Measurements from ENCODE around the gene BUD31.

Gene BUD31

DNA sequence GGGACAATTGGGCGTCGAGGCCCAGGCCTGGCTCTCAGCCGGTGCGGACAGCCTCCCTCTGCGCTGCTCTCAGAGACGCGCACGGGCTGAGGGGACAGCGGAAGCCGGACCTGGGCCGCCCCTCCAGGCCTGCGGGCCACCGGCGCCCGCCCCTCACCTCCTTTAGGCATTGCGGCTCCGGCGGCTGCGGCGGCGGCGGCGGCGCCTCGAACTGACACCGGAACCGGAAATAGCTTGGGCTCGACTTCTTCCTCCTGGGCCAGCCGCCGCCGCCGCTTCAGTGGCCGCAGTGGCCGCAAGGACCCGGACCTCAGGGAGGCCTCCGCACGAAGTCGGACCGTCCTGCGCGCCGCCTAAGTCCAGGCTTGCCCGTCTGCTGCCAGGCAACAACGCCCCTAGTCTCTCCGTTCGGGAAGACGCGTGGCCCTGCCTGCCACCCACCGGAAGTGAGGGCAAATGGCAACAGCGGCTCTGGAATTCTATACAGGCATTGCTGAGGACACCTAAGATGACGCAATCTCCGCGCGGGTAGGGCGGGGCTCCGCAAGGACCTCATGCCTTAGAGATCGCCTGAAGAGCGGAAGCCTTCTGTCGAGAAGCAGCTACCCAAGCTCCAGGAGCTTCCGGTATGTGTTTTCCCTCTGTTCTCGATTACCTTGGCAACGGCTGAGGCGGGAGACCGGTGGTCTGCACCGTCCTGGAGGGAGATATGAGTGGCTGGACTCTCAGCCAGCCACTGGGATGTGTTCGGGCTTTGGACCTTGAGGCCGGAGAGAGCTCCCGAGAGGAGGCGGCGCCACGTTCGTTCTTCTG is at the start of gene BUD31, which contains the start of gene PDAP1:
BUD31 (plus strand) TSS at position 591 of the 813 bp plus-strand sequence. CDS start 2,124 bp downstream, outside the sequence.
PDAP1 (minus strand) TSS at position 219 of the 813 bp plus-strand sequence; CDS start at position 170, 49 bp downstream.
- no peaks in the 10 kb centered on the region for H3K27me3 Mint-ChIP-seq
- peak within 1 kb of the TSS; percentile 96 to 100 for H3K27ac Mint-ChIP-seq
- peak; percentile 95 to 97 for DNase-seq
- peak within 1 kb of the TSS; percentile 89 to 90 for H3K4me3 Mint-ChIP-seq
- no peaks in the 10 kb centered on the region for H3K9me3 Mint-ChIP-seq
- peaks cover 50% of the 10 kb centered on the region for H3K4me1 Mint-ChIP-seq
- peak; percentile 93 for ATAC-seq

DNA sequence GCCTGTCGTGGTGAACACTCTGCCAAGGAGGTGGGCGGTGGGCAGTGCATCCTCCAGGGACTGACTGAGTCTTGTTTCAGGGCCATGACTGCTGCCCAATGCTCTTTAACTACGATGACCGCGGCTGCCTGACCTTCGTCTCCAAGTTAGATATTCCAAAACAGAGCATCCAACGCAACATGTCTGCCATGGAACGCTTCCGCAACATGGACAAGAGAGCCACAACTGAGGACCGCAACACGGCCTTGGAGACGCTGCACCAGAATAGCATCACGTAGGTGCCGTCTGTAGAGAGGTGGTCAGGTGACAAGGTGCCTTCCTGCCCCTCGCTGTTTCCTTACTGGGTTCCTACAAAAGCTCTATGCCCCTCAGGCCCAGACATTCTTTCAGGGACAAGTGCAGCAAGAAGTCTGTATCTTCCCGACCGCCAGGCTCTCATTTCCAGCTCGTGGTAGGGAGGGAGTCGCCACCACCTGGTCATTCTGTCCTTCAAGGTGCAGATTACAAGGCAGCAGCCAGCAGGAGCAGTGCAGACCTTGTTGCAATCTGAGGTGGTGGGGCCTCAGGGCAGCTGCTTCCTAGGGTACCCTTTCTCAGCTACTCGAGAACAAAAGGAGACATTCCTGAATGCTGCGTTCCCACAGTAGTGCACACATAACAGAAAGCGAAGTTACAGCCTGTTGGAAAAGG is 49.2 kb upstream of the BUD31 start:
- Mint-ChIP-seq H3K27me3 (no peaks in the 10 kb centered on the region), H3K27ac (no peak overlapping the region), H3K9me3 (no peaks in the 10 kb centered on the region), H3K4me1 (no peaks in the 10 kb centered on the region), H3K4me3 (no peak overlapping the region)
- ATAC-seq (no peak), DNase-seq (no peak)

DNA sequence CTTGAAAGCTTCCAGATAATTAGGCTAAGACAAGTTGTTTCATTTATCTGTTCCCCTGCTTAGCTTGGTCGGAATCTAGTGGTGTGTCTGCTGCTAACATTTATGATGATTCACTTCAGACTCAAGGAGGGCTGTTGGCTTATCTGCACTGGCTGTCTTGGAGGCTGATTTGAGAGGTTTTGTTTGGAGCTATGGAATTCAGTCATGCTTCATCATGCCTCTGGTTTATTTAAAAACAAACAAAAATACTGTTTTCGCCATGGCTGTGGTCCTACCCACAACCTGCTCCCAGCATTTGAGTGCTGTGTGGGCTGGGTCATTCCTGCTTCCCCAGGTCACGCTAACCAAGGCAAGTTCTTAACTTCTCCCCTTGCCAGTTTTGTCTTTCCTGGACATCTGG is 46.0 kb upstream of the BUD31 start:
- H3K4me3 Mint-ChIP-seq, result no peak overlapping the region
- no peaks in the 10 kb centered on the region for H3K9me3 Mint-ChIP-seq
- ATAC-seq (no peak), DNase-seq (no peak)
- H3K4me1 Mint-ChIP-seq, result peaks cover 6% of the 10 kb centered on the region
- H3K27me3 Mint-ChIP-seq, result no peaks in the 10 kb centered on the region
- peak overlapping the region in 1 of 2 donors; percentile 4 for H3K27ac Mint-ChIP-seq

DNA sequence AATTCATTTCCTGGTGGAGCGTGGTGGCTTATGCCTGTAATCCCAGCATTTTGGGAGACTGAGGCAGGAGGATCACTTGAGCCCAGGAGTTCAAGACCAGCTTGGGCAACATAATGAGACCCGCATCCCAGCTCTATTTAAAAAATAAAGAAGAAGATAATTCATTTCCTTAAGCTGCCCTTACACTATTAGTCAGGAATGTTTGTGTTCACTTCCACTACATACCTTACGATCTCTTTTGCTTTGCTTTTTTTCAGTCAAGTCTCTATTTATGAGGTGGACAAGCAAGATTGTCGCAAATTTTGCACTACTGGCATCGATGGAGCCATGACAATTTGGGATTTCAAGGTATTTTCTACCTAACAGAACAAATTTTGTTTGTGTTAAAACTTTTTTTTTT is 45.5 kb upstream of the BUD31 start:
- H3K4me1 Mint-ChIP-seq, result peaks cover 6% of the 10 kb centered on the region
- ATAC-seq (no peak), DNase-seq (no peak)
- no peaks in the 10 kb centered on the region for H3K27me3 Mint-ChIP-seq
- no peak overlapping the region for H3K27ac Mint-ChIP-seq
- no peaks in the 10 kb centered on the region for H3K9me3 Mint-ChIP-seq
- H3K4me3 Mint-ChIP-seq, result no peak overlapping the region

DNA sequence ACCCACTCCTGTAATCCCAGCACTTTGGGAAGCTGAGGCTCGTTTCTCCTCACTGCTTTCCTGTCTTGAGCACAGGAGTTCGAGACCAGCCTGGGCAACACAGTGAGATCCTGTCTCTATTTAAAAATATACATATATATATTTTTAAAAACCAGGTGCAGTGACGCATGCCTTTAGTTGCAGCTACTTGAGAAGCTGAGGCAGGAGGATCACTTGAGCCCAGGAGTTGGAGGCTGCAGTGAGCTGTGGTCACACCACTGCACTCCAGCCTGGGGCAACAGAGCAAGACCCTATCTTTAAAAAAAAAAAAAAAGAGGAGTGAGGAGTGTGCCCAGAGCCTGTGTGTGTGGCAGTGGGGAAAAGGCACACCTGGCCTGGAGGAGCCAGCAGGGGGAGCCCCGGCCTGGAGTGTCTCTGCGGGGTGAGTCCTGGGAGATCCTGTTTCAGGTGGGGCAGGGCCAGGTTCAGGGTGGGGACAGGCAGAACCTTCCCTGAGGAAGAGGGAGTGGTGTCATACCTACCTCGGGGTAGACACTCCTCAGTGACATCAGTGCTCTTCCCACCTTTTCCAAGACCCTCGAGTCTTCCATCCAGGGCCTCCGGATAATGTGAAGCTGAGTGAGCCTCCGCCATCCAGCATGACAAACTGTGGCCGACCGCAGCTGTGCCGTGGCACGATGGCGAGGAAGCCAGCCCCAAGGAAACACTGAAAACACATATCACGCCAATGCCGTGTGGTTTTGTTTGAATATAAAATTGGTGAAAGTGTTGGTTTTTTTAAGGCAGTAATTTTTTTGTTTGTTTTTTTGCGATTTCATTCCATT is 43.2 kb upstream of the BUD31 start:
- H3K9me3 Mint-ChIP-seq, result no peaks in the 10 kb centered on the region
- DNase-seq, result peak; percentile 33 to 50

DNA sequence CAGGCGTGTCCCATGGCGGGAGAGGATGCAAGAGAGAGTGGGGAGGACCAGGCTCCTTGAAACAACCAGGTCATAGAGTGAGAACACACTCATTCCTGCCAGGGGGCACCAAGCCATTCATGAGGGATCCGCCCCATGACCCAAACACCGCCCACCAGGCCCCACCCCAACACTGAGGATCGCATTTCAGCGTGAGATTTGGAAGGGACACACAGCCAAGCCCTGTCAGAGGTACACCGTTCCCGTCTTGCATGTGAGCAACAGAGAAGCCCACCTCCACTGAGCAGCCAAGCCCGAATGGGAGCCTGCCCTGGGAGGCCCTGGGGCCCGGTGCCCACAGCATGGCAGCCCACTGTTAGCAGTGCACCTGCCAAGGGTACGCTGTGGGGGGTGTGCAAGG is 42.1 kb upstream of the BUD31 start:
- H3K4me1 Mint-ChIP-seq, result peaks cover 24% of the 10 kb centered on the region
- H3K27me3 Mint-ChIP-seq, result no peaks in the 10 kb centered on the region
- H3K27ac Mint-ChIP-seq, result no peak overlapping the region
- no peaks in the 10 kb centered on the region for H3K9me3 Mint-ChIP-seq
- H3K4me3 Mint-ChIP-seq, result no peak overlapping the region
- ATAC-seq, result no peak
- DNase-seq, result no peak

More for the DNA sequence above, 43.2 kb upstream of the BUD31 start:
- H3K27me3 Mint-ChIP-seq, result no peaks in the 10 kb centered on the region
- ATAC-seq, result peak; percentile 81
- peaks cover 24% of the 10 kb centered on the region for H3K4me1 Mint-ChIP-seq
- peak overlapping the region in 1 of 2 donors; percentile 37 for H3K27ac Mint-ChIP-seq
- no peak overlapping the region for H3K4me3 Mint-ChIP-seq

DNA sequence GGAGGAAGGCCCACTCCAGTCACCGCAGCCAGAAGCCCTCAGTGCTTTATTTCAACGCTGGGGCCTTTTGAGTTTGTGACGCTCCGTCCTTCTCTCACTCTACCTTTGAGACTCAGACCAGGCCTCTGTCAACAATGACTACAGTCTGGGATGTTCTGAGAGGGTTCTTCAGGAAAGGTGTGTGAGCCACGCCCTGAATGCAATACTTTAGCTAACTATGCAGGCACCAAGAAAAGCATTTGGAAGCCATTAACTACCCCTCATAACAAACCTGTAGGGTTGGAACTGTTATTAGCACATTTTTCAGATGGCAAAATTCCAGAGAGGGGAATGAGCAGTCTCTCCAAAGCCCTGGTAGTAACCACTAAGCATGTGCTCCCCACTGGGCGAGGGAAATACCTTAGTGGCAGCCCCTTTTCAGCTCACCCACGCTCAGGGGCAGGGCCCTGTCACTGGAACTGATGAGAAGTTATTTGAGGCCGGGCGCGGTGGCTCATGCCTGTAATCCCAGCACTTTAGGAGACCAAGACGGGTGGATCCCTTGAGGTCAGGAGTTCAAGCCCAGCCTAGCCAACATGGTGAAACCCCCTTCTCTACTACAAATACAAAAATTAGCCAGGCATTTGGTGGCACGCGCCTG is 39.9 kb upstream of the BUD31 start:
- H3K27me3 Mint-ChIP-seq, result no peaks in the 10 kb centered on the region
- no peaks in the 10 kb centered on the region for H3K9me3 Mint-ChIP-seq
- no peak for ATAC-seq
- no peak overlapping the region for H3K4me3 Mint-ChIP-seq
- peaks cover 40% of the 10 kb centered on the region for H3K4me1 Mint-ChIP-seq
- no peak for DNase-seq
- H3K27ac Mint-ChIP-seq, result peak overlapping the region; percentile 9 to 88

DNA sequence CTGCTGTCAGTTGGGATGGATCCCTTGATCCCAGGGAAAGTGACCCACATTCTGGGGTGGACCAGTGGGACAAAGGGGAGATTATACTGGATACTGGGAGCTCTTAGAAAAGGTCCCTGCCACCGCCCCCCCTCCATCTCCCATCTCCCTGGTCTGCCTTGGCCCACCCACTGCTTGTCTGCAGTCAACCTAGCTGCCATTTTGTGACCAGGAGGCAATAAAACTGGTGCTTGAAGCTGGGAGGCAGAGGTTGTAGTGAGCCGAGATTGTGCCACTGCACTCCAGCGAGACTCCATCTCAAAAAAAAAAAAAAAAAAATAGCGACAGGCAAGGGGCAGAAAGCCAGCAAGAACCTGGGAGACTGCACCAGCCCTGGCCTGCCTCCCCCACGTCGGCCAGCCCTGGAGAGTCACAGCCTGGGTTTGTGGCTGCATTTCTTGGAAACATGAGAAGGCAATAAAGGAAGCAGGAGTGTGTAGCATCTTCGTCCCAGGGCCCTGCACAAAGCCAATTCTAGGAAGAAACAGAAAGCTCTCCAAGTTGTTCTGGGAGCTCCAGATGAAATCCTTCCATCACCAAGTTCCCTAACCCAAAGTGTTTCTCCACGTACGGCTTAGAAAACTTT is 38.9 kb upstream of the BUD31 start:
- DNase-seq (no peak), ATAC-seq (no peak)
- Mint-ChIP-seq H3K27me3 (no peaks in the 10 kb centered on the region), H3K4me3 (no peak overlapping the region), H3K27ac (peak overlapping the region in 1 of 2 donors; percentile 27), H3K9me3 (no peaks in the 10 kb centered on the region), H3K4me1 (peaks cover 41% of the 10 kb centered on the region)

DNA sequence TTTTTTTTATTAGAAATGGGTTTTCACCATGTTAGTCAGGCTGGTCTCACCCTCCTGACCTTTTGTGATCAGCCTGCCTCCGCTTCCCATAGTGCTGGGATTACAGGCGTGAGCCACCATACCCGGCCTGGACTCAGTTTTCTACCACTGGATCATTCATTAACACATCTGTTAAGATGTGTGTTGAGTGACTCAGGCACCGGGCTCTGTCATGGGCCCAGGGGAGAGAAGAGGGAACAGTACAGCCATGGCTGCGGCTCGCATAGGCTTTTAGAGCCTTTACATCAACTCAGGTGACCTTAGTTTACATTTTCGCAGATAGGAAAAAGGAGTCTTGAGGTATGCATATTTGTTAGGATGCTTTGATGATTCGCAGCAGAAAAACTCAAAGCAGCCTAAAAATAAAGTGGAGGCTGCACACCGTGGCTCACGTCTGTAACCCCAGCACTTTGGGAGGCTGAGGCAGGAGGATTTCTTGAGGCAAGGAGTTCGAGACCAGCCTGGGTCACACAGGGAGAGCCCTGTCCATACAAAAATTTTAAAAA is 37.3 kb upstream of the BUD31 start:
- Mint-ChIP-seq H3K4me1 (peaks cover 41% of the 10 kb centered on the region), H3K9me3 (no peaks in the 10 kb centered on the region), H3K27ac (peak overlapping the region in 1 of 2 donors; percentile 79), H3K27me3 (no peaks in the 10 kb centered on the region), H3K4me3 (no peak overlapping the region)
- DNase-seq (no peak), ATAC-seq (no peak)

DNA sequence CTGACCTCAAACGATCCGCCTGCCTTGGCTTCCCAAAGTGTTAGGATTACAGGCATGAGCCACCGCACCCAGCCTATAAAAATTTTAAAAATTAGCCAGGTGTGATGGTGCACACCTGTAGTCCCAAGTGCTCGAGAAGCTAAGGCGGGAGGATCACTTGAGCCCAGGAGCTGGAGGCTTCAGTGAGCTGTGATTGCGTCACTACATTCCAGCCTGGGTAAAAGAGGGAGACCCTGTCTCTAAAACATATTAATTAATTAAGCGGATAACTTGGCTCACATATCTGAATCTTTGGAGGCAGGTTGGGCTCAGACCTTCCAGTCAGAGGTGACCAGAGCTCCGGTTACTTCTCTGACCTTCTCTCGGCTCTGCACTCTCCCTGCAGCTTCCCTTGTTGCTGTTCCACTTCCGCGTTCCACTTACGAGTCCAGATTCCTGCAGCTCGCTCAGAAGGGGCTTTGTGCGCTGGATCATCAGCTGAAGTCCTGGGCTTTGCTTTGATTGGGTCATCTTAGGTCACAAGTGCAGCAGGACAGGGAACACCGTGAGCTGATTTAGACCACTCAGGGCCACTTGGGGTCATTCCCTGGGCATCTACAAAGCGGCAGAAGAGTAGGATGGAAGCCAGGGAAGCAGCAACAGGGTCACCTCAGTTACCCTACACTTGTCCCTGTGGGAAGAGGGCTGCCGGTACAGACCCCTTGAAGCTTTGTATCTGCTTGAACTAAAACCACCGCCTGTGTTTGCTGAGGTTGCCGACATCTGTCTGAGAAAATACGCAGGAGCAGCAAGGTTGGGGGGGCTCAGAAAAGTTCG is 36.3 kb upstream of the BUD31 start:
- no peaks in the 10 kb centered on the region for H3K27me3 Mint-ChIP-seq
- H3K4me1 Mint-ChIP-seq, result peaks cover 52% of the 10 kb centered on the region
- DNase-seq, result no peak
- H3K9me3 Mint-ChIP-seq, result no peaks in the 10 kb centered on the region
- no peak for ATAC-seq
- peak overlapping the region in 1 of 2 donors; percentile 8 for H3K27ac Mint-ChIP-seq
- peak overlapping the region; percentile 80 to 90 for H3K4me3 Mint-ChIP-seq

DNA sequence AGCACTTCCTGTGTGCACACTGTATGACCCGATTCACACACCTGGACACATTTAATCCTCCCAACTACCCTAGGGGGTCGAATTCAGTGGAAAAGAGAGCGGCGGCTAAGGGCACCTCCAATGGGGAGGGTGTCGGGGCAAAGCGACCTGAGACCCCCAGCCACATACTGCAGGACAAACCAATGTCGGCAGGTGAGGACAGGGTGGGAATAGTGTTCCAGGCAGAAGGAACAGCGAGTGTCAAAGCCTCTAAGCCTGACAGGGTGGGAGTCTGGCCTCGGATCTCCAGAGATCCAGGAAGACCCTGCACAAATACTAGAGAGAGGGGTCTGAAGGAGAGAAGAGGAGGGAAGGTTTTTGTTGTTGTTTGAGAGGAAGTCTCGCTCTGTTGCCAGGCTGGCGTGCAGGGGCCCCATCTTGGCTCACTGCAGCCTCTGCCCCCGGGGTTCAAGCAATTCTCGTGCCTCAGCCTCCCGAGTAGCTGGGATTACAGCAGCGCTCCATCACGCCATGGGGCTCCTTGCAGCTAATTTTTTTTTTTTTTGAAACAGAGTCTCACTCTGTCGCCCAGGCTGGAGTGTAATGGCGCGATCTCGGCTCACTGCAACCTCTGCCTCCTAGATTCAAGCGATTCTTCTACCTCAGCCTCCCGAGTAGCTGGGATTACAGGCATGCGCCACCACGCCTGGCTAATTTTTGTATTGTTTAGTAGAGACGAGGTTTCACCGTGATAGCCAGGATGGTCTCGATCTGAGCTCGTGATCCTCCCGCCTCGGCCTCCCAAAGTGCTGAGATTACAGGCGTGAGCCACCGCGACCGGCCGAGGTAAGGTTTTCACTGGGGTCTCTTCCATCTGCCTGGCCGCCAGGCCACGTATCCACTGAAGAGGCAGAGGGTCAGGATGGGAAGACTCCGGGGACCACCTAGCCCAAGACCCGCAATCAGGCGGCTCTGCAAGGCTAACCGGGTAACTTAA is 35.4 kb upstream of the BUD31 start:
- Mint-ChIP-seq H3K4me3 (peak overlapping the region; percentile 80 to 90), H3K4me1 (peaks cover 60% of the 10 kb centered on the region), H3K27ac (peak overlapping the region in 1 of 2 donors; percentile 8), H3K9me3 (no peaks in the 10 kb centered on the region), H3K27me3 (no peaks in the 10 kb centered on the region)
- ATAC-seq (no peak), DNase-seq (no peak)

DNA sequence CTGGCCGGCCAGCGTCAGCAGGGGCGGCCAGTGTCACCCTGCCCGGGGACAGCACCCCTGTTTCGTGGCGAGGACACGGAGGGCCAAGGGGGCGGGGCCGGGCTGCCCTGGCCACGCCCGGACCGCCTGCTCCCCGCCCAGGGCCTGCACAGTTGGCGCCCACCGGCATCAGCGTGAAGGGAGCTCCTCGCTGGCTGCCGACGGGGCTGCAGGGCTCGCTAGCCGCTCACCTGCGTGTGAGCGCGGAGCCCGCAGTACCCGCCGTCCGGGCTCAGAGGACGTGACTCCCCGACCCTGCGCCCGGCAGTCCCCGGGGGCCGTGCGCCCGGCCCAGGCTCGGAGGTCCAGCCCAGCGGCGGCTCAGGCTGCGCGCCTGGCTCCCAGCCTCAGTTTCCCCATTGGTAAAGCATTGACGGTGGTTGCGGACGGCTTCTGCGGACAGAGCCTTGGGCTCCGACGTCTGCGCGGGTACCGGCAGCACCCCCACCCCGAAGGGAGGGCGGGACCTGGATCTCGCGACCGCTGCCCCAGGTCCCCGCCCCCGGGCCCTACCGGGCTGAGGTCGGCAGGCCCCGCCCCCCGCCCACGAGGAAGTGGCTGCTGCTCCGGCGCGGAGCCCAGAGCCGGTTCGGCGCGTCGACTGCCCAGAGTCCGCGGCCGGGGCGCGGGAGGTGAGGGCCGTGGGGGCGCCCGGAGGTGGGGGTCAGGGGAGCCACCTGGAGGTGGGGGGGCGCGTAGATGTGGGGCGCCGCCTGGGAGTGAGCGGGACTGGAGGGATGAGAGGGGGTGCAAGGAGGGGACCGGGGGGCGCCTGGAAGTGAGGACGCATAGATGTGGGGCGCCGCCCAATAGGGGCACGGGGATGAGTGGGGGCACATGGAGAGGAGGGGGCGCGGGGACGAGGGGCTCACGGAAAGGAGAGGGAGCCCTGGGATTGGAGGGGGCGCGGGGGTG is 34.4 kb upstream of the BUD31 start, which contains the start of gene ARPC1B:
ARPC1B (plus strand) TSS at position 620 of the 954 bp plus-strand sequence. CDS start 10,985 bp downstream, outside the sequence.
- ATAC-seq (peak; percentile 77), DNase-seq (peak; percentile 76 to 78)
- H3K9me3 Mint-ChIP-seq, result no peaks in the 10 kb centered on the region
- peak within 1 kb of the TSS; percentile 82 to 90 for H3K4me3 Mint-ChIP-seq
- H3K4me1 Mint-ChIP-seq, result peaks cover 63% of the 10 kb centered on the region
- H3K27me3 Mint-ChIP-seq, result no peaks in the 10 kb centered on the region
- H3K27ac Mint-ChIP-seq, result peak within 1 kb of the TSS; percentile 90 to 95
